MM.1S (cell line): ENCODE data around the gene ZC3H8.

Experiments used
- DNase-seq: peaks from one replicate; pipeline ENCODE4 v3.0.0-alpha.2; 2015
- H2AFZ ChIP-seq: fragments of 300-600 bp; sonication (generic); 2 replicates; pipeline ENCODE4 v1.6.0; 2016; ENCODE audit warnings: antibody characterized with exemption, low read length
- H3F3A ChIP-seq: fragments of 300-600 bp; sonication (generic); 2 replicates; pipeline ENCODE4 v1.6.1; 2016; ENCODE audit warnings: mild to moderate bottlenecking, antibody characterized with exemption, low read length, moderate library complexity, mixed read lengths; ENCODE audit not compliant: insufficient read depth
- H3K27ac ChIP-seq: fragments of 300-600 bp; sonication (generic); 2 replicates; pipeline ENCODE4 v1.5.1; 2016; ENCODE audit warnings: mild to moderate bottlenecking, low read length
- H3K27me3 ChIP-seq: fragments of 300-600 bp; sonication (generic); replicated peaks from 2 replicates; pipeline ENCODE4 v1.6.0; 2016; ENCODE audit warnings: low read length; ENCODE audit not compliant: insufficient read depth
- H3K36me3 ChIP-seq: fragments of 300-600 bp; sonication (generic); replicated peaks from 2 replicates; pipeline ENCODE4 v1.6.1; 2016; ENCODE audit warnings: mild to moderate bottlenecking, low read length, mixed read lengths; ENCODE audit not compliant: insufficient read depth
- H3K4me1 ChIP-seq: fragments of 300-600 bp; sonication (generic); 2 replicates; pipeline ENCODE4 v1.6.1; 2016; ENCODE audit warnings: low read length, mixed read lengths
- H3K4me2 ChIP-seq: fragments of 300-600 bp; sonication (generic); 2 replicates; pipeline ENCODE4 v1.6.0; 2016; ENCODE audit warnings: low read depth, low read length
- H3K4me3 ChIP-seq: fragments of 300-600 bp; sonication (generic); 2 replicates; pipeline ENCODE4 v1.5.1; 2016; ENCODE audit warnings: low read length, mixed read lengths
- H3K79me2 ChIP-seq: fragments of 300-600 bp; sonication (generic); 2 replicates; pipeline ENCODE4 v1.6.1; 2016; ENCODE audit warnings: mixed run types, low read length, mixed read lengths
- H3K9ac ChIP-seq: fragments of 300-600 bp; sonication (generic); 2 replicates; pipeline ENCODE4 v1.6.1; 2016; ENCODE audit warnings: low read length, mixed read lengths
- H3K9me2 ChIP-seq: fragments of 300-600 bp; sonication (generic); replicated peaks from 2 replicates; pipeline ENCODE4 v1.6.1; 2016; ENCODE audit warnings: mild to moderate bottlenecking, low read length, mixed read lengths; ENCODE audit not compliant: insufficient read depth
- H3K9me3 ChIP-seq: fragments of 300-600 bp; sonication (generic); replicated peaks from 2 replicates; pipeline ENCODE4 v1.6.1; 2016; ENCODE audit warnings: mild to moderate bottlenecking, low read length, mixed read lengths; ENCODE audit not compliant: insufficient read depth
- H4K20me1 ChIP-seq: fragments of 300-600 bp; sonication (generic); 2 replicates; pipeline ENCODE4 v1.6.1; 2016; ENCODE audit warnings: mild to moderate bottlenecking, low read length, moderate library complexity, mixed read lengths; ENCODE audit not compliant: insufficient read depth
- EZH2 ChIP-seq: fragments of 300-600 bp; sonication (generic); optimal IDR thresholded peaks from 2 replicates; pipeline ENCODE3; 2017; ENCODE audit warnings: low read depth, mild to moderate bottlenecking, antibody characterized with exemption, low read length, mixed read lengths
- EZH2phosphoT487 ChIP-seq: fragments of 300-600 bp; sonication (generic); IDR thresholded peaks from 2 replicates; pipeline ENCODE4 v1.6.1; 2018; ENCODE audit warnings: antibody characterized with exemption, low read length
- TF ChIP-seq, protein P1 (sequence below): fragments of 300-600 bp; sonication (generic); IDR thresholded peaks from 2 replicates; pipeline ENCODE4 v1.5.1; 2016; ENCODE audit warnings: antibody characterized with exemption, low read length, mixed read lengths

ZC3H8 gene

GRCh38 chr2:112175333-112175732 lies 79.5 kb downstream of the ZC3H8 start:
- Histone ChIP-seq H3K9me3 (no peaks in the 10 kb centered on the region), H3F3A (no peaks in the 10 kb centered on the region), H3K36me3 (no peaks in the 10 kb centered on the region), H3K79me2 (no peaks in the 10 kb centered on the region), H3K4me2 (no peak overlapping the region), H3K9ac (no peak overlapping the region), H3K27me3 (no peaks in the 10 kb centered on the region), H3K4me1 (no peaks in the 10 kb centered on the region), H2AFZ (no peak overlapping the region), H3K27ac (no peak overlapping the region), H3K4me3 (no peak overlapping the region), H3K9me2 (no peaks in the 10 kb centered on the region), H4K20me1 (no peaks in the 10 kb centered on the region)
- TF ChIP-seq EZH2 (no peak), EZH2phosphoT487 (no peak)
- TF ChIP-seq, protein P1, sequence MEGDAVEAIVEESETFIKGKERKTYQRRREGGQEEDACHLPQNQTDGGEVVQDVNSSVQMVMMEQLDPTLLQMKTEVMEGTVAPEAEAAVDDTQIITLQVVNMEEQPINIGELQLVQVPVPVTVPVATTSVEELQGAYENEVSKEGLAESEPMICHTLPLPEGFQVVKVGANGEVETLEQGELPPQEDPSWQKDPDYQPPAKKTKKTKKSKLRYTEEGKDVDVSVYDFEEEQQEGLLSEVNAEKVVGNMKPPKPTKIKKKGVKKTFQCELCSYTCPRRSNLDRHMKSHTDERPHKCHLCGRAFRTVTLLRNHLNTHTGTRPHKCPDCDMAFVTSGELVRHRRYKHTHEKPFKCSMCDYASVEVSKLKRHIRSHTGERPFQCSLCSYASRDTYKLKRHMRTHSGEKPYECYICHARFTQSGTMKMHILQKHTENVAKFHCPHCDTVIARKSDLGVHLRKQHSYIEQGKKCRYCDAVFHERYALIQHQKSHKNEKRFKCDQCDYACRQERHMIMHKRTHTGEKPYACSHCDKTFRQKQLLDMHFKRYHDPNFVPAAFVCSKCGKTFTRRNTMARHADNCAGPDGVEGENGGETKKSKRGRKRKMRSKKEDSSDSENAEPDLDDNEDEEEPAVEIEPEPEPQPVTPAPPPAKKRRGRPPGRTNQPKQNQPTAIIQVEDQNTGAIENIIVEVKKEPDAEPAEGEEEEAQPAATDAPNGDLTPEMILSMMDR: no peak
- no peak for DNase-seq

DNA sequence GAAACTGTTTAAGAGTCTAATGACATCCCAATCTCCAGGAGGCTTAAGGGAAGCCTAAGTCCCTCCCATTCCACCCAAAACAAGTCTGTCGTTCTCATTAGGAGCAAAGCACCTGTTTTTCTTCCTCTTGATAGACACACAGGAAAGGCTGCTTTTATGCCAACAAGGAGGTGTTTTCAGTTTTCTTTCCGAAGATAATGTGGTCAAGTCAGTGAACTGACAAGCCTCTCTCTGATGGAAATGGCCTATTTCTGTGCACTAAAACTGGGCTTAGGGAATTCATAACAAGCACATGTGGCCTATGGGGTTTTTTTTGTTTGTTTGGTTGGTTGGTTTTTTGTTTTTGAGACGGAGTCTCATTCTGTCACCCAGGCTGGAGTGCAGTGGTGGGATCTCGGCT lies 80.5 kb downstream of the ZC3H8 start:
- Histone ChIP-seq H3K9me3 (no peaks in the 10 kb centered on the region), H4K20me1 (no peaks in the 10 kb centered on the region), H2AFZ (no peak overlapping the region), H3K27me3 (no peaks in the 10 kb centered on the region), H3K9me2 (no peaks in the 10 kb centered on the region), H3K9ac (no peak overlapping the region), H3K4me3 (no peak overlapping the region), H3K4me2 (no peak overlapping the region), H3F3A (no peaks in the 10 kb centered on the region), H3K4me1 (no peaks in the 10 kb centered on the region), H3K36me3 (no peaks in the 10 kb centered on the region), H3K27ac (no peak overlapping the region), H3K79me2 (no peaks in the 10 kb centered on the region)
- no peak for DNase-seq
- TF ChIP-seq, protein P1: no peak
- TF ChIP-seq EZH2phosphoT487: no peak
- no peak for TF ChIP-seq EZH2

GRCh38 chr2:112173646-112174319 lies 81.1 kb downstream of the ZC3H8 start:
- TF ChIP-seq EZH2 (no peak), EZH2phosphoT487 (no peak)
- TF ChIP-seq, protein P1: no peak
- Histone ChIP-seq H3K4me2 (no peak overlapping the region), H3K27ac (no peak overlapping the region), H2AFZ (no peak overlapping the region), H3F3A (no peaks in the 10 kb centered on the region), H3K9ac (no peak overlapping the region), H3K36me3 (no peaks in the 10 kb centered on the region), H3K79me2 (no peaks in the 10 kb centered on the region), H3K27me3 (no peaks in the 10 kb centered on the region), H3K9me3 (no peaks in the 10 kb centered on the region), H3K4me1 (no peaks in the 10 kb centered on the region), H4K20me1 (no peaks in the 10 kb centered on the region), H3K9me2 (no peaks in the 10 kb centered on the region), H3K4me3 (no peak overlapping the region)
- DNase-seq: no peak
